AG10803 (cell line): ENCODE results near the gene RANBP17.

ENCODE experiments used
- DNase-seq: peaks from one replicate; pipeline ENCODE4 v3.0.0; 2010; ENCODE audit warnings: low read depth
- H3K4me3 ChIP-seq: 2 replicates; pipeline ENCODE4 v1.5.1; 2011; ENCODE audit warnings: mild to moderate bottlenecking, low read length, control low read depth
- TF ChIP-seq, protein P1 (sequence below): conservative IDR thresholded peaks from 2 replicates; pipeline ENCODE4 v1.5.1; 2011; ENCODE audit warnings: mild to moderate bottlenecking, low read length, control low read depth, inconsistent platforms

The RANBP17 gene

DNA sequence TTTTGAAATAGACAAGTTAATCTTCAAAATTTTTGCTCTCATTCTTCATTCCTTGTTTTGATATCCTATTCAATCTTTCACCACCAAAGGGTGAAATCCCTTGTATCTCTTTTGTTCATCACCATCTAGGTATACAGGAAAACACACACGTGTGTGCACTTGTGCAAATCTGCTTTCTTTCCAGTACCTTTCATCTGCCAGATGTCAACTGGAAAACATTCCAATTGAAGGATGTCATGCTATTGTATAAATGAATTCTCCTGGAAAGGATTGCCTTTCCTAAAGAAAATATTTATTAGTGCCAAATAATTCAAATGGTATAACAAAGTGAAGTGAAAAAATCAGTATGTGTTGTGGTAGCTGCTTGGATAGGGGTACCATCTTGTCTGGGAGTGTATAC is 123.7 kb downstream of the RANBP17 start:
- TF ChIP-seq, protein P1, sequence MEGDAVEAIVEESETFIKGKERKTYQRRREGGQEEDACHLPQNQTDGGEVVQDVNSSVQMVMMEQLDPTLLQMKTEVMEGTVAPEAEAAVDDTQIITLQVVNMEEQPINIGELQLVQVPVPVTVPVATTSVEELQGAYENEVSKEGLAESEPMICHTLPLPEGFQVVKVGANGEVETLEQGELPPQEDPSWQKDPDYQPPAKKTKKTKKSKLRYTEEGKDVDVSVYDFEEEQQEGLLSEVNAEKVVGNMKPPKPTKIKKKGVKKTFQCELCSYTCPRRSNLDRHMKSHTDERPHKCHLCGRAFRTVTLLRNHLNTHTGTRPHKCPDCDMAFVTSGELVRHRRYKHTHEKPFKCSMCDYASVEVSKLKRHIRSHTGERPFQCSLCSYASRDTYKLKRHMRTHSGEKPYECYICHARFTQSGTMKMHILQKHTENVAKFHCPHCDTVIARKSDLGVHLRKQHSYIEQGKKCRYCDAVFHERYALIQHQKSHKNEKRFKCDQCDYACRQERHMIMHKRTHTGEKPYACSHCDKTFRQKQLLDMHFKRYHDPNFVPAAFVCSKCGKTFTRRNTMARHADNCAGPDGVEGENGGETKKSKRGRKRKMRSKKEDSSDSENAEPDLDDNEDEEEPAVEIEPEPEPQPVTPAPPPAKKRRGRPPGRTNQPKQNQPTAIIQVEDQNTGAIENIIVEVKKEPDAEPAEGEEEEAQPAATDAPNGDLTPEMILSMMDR, result no peak
- no peak overlapping the region for H3K4me3 ChIP-seq
- peak; percentile 12 for DNase-seq

DNA sequence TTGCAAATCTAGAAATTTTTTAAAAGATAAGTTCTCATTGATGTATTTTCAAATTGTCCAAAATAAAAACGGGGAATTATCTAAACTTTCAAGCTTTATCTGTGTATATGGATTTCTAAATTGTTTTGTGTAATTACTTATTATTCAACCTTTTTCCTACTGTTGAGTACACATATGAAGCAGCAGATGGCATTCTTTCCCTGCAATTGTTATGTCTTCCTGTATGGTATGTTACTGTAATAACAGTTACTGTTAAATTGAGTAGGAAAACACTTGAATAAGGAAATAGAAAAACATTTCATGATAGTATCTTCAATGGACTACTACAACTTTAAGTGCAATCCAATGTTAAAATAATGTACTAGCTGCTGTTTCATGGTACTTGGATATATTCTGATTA is 124.8 kb downstream of the RANBP17 start:
- TF ChIP-seq, protein P1, result peak; percentile 30
- peak; percentile 30 for DNase-seq
- H3K4me3 ChIP-seq, result no peak overlapping the region

DNA sequence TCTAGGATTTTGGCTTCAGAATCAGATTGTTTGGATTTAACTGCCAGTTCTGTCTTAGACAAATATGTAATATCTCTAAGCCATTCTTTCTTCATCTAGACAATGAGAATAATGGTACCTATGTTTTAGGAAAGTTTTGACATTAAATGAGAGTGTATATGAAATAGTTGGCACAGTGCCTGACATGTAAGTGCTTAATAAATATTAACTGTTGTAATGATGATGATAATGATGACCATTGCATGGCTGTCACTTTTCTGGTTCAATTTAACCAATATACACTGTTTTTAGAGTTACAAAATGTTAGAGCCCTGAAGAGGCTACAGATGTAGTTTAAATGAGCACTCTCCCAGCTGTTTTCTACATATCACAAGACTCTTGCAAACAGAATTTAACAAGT is 131.7 kb downstream of the RANBP17 start:
- TF ChIP-seq, protein P1, result no peak
- no peak overlapping the region for H3K4me3 ChIP-seq
- DNase-seq, result no peak

DNA sequence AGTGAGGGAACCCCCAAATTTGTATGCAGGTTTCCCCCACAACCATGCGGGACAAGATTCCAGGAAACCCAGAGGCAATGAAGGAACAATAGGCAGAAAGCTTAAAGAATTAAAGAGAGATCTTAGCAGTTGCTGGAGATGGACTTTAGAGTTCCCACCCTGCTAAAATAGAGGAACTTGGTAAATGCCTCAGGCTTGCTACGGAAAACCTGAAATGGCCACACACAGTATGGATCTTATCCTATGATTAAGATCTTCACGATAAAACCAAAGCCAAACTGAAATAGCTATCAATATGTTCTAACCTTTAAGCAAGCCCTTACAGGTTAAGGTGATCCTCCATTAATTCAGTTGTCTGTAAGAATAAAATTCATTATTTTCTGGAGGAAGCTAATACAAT is 148.3 kb downstream of the RANBP17 start:
- no peak overlapping the region for H3K4me3 ChIP-seq
- no peak for DNase-seq
- TF ChIP-seq, protein P1, result no peak

DNA sequence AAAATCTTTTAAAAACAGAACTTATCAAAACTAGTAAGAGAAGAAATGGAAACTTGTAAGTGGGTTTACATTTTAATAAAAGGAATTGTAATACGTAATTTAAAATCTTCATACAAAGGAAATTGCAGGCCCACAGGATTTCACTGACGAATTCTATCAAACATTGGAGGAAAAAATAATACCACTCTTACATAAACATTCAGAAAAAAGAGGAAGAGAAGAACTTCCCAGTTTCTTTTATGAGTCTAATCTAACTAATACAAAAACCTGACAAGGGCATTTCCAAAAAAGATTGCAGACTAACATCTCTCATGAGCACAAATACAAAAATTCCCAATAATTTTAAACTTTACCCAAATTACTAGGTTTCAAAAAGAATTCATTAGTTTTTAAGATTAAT is 149.0 kb downstream of the RANBP17 start:
- no peak overlapping the region for H3K4me3 ChIP-seq
- DNase-seq, result no peak
- TF ChIP-seq, protein P1, result no peak

DNA sequence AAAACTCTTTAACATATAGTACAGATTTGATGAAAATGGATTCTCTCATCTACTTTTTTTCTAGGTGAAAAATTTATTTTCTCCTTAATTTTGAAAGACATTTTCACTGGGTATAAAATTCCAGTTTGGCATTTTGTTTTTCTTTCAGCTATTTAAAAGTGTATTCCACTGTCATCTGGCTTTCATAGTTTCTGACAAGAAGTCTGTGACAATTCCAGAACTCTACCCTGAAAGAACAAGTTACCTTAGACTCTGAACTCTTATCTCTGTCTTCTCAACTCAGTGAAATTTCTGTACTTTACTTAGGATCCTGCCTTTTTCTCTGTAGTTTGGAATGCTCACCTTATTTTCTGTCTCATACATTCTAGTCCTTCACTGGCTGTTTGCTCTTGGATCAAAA is 161.7 kb downstream of the RANBP17 start:
- DNase-seq, result no peak
- TF ChIP-seq, protein P1, result no peak
- no peak overlapping the region for H3K4me3 ChIP-seq

DNA sequence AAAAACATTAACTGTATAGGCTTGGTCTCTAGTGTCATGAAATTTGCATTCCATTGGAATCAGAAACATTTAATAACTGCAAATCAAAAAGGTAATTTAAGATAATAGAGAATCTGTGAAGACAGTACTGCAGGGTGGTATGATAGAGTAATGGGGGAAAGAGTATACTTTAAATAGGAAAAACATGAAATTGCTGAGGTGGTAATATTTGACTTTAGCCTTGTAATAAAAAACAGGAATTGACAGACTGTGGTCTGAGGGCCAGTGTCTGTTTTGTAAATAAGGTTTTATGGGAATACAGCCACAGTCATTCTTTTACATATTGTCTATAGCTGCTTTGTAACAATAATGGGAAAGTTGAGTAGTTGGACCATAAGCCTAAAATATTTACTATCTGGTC is 162.3 kb downstream of the RANBP17 start:
- TF ChIP-seq, protein P1, result no peak
- H3K4me3 ChIP-seq, result no peak overlapping the region
- no peak for DNase-seq
